Naive thymus-derived CD8-positive, alpha-beta T cell (primary cell): Measurements from ENCODE around the gene AAR2. TPM values are rescaled to one million over a fixed set of nuclear protein-coding genes. Genes with fewer than 3 reads are reported as not detected.

Experiments
- ATAC-seq, 2 donors: fragments of 150-1000 bp; cut with Tn5 transposase in 1 of 2; sonication (Bioruptor Pico), chemical (Tn5 transposase) in 1 of 2; 1 replicate in 1 of 2; 2 replicates in 1 of 2; pipeline ENCODE4 v1.10.0; 2021; ENCODE audit warnings: mild to moderate bottlenecking in 2 of 2, moderate library complexity in 2 of 2
- POLR2A ChIA-PET: fragments of 350-600 bp; sonication (Branson Sonifier 250); formaldehyde crosslinking; loops from one replicate; lab custom pipeline; 2021; ENCODE audit warnings: antibody characterized with exemption; lab: Charles Lee
- DNase-seq, 10 donors: peaks; one replicate each; pipeline versions ENCODE4 v3.0.0 to v3.0.0-alpha.2; 2020 to 2022
- H3K27ac Mint-ChIP-seq, 10 donors: one replicate each; pipeline ENCODE4 v1.8.0; 2020 to 2022; ENCODE audit warnings: mild to moderate bottlenecking in 10 of 10, mixed read lengths in 10 of 10, moderate library complexity in 4 of 10, inconsistent platforms in 1 of 10
- H3K27me3 Mint-ChIP-seq, 5 donors: one replicate each; pipeline ENCODE4 v1.8.0; 2021 to 2022; ENCODE audit warnings: mixed read lengths in 5 of 5
- H3K36me3 Mint-ChIP-seq, 3 donors: one replicate each; pipeline ENCODE4 v1.8.0; 2020 to 2022; ENCODE audit warnings: mixed read lengths in 3 of 3, mild to moderate bottlenecking in 2 of 3, inconsistent platforms in 1 of 3
- H3K4me1 Mint-ChIP-seq, 4 donors: one replicate each; pipeline ENCODE4 v1.8.0; 2021 to 2022; ENCODE audit warnings: mixed read lengths in 4 of 4
- H3K4me3 Mint-ChIP-seq, 10 donors: one replicate each; pipeline ENCODE4 v1.8.0; 2020 to 2022; ENCODE audit warnings: mild to moderate bottlenecking in 10 of 10, mixed read lengths in 10 of 10, moderate library complexity in 6 of 10, inconsistent platforms in 1 of 10
- H3K9me3 Mint-ChIP-seq, 9 donors: one replicate each; pipeline ENCODE4 v1.8.0; 2020 to 2022; ENCODE audit warnings: mixed read lengths in 9 of 9, mild to moderate bottlenecking in 3 of 9, inconsistent platforms in 1 of 9, moderate library complexity in 1 of 9
- polyA plus RNA-seq, 3 donors: library from polyadenylated mRNA; unstranded; fragments of 300-500 nt; fragmentation: Illumina TruSeq; gene quantifications; one replicate each; pipeline ENCODE4 v1.2.3, GENCODE V29; 2021
- total RNA-seq, 8 experiments: library from RNA in 2 of 8; stranded (reverse) in 2 of 8; gene quantifications; one replicate each; pipeline ENCODE4 v1.2.3 and lab custom pipeline; 2021 to 2026

AAR2 gene
- total and polyA plus RNA-seq, 5 experiments from 2014 or later, result 24.8 to 47.7 (median 32.8) TPM

- Mint-ChIP-seq H3K4me3 (no peak overlapping the region), H3K4me1 (no peaks in the 10 kb centered on the region), H3K27ac (peak overlapping the region in 1 of 10 donors; percentile 9), H3K9me3 (no peaks in the 10 kb centered on the region), H3K27me3 (peaks cover 0 to 2% (median 0%) of the 10 kb centered on the region in 5 donors), H3K36me3 (no peaks in the 10 kb centered on the region)
- POLR2A ChIA-PET, result no interaction called here
- peak in 1 of 10 donors; percentile 54 for DNase-seq
- no peak for ATAC-seq
Observed at GRCh38 chr20:36267605-36268381, 31.5 kb downstream of the AAR2 start.

- H3K4me3 Mint-ChIP-seq, result no peak overlapping the region
Observed at GRCh38 chr20:36268440-36269342, 32.4 kb downstream of the AAR2 start.

GRCh38 chr20:36269507-36269906 is 33.2 kb downstream of the AAR2 start:
- no peaks in the 10 kb centered on the region for H3K36me3 Mint-ChIP-seq
- no peak for ATAC-seq
- no peak for DNase-seq
- H3K4me1 Mint-ChIP-seq, result no peaks in the 10 kb centered on the region
- H3K4me3 Mint-ChIP-seq, result no peak overlapping the region
- POLR2A ChIA-PET, result no interaction called here
- H3K9me3 Mint-ChIP-seq, result no peaks in the 10 kb centered on the region
- H3K27me3 Mint-ChIP-seq, result peaks cover 0 to 10% (median 2%) of the 10 kb centered on the region in 5 donors
- no peak overlapping the region for H3K27ac Mint-ChIP-seq

More at GRCh38 chr20:36268440-36269342, 32.4 kb downstream of the AAR2 start:
- no peaks in the 10 kb centered on the region for H3K36me3 Mint-ChIP-seq
- peak overlapping the region in 1 of 10 donors; percentile 48 for H3K27ac Mint-ChIP-seq
- POLR2A ChIA-PET, result no interaction called here
- no peaks in the 10 kb centered on the region for H3K4me1 Mint-ChIP-seq
- H3K27me3 Mint-ChIP-seq, result peaks cover 0 to 6% (median 0%) of the 10 kb centered on the region in 5 donors
- DNase-seq, result no peak
- no peak for ATAC-seq
- H3K9me3 Mint-ChIP-seq, result no peaks in the 10 kb centered on the region

- Mint-ChIP-seq H3K4me1 (no peaks in the 10 kb centered on the region), H3K4me3 (no peak overlapping the region), H3K9me3 (no peaks in the 10 kb centered on the region), H3K27me3 (peaks cover 0 to 19% (median 2%) of the 10 kb centered on the region in 5 donors), H3K27ac (no peak overlapping the region), H3K36me3 (no peaks in the 10 kb centered on the region)
- no peak for ATAC-seq
- POLR2A ChIA-PET, result no interaction called here
- peak in 1 of 10 donors; percentile 30 for DNase-seq
Observed at GRCh38 chr20:36270744-36271638, 34.7 kb downstream of the AAR2 start.

- ATAC-seq (no peak), DNase-seq (peak in 1 of 10 donors; percentile 32)
- Mint-ChIP-seq H3K27ac (no peak overlapping the region), H3K27me3 (peaks cover 0 to 19% (median 2%) of the 10 kb centered on the region in 5 donors), H3K36me3 (no peaks in the 10 kb centered on the region), H3K9me3 (no peaks in the 10 kb centered on the region), H3K4me3 (no peak overlapping the region), H3K4me1 (no peaks in the 10 kb centered on the region)
- POLR2A ChIA-PET, result no interaction called here
Observed at GRCh38 chr20:36271639-36272546, 35.6 kb downstream of the AAR2 start.

- H3K4me3 Mint-ChIP-seq, result no peak overlapping the region
- POLR2A ChIA-PET, result interaction anchor here (0.5 to 1.1 kb wide), 2 partner anchors 37 to 974 kb away, joined by 3 to 4 read pairs; no protein-coding TSS in a partner anchor
- peak overlapping the region in 1 of 10 donors; percentile 65 for H3K27ac Mint-ChIP-seq
Observed at GRCh38 chr20:36272547-36273220, 36.4 kb downstream of the AAR2 start.

GRCh38 chr20:36273414-36274180 is 37.3 kb downstream of the AAR2 start:
- ATAC-seq, result no peak
- Mint-ChIP-seq H3K27me3 (peaks cover 2 to 29% (median 7%) of the 10 kb centered on the region in 5 donors), H3K4me1 (no peaks in the 10 kb centered on the region), H3K4me3 (no peak overlapping the region), H3K9me3 (no peaks in the 10 kb centered on the region), H3K36me3 (no peaks in the 10 kb centered on the region), H3K27ac (peak overlapping the region in 1 of 10 donors; percentile 32)
- POLR2A ChIA-PET, result interaction anchor here (0.5 to 1.1 kb wide), 2 partner anchors 38 to 973 kb away, joined by 3 to 4 read pairs; no protein-coding TSS in a partner anchor
- DNase-seq, result peak in 1 of 10 donors; percentile 3

More at GRCh38 chr20:36272547-36273220, 36.4 kb downstream of the AAR2 start:
- H3K27me3 Mint-ChIP-seq, result peaks cover 1 to 22% (median 2%) of the 10 kb centered on the region in 5 donors
- no peaks in the 10 kb centered on the region for H3K36me3 Mint-ChIP-seq
- no peaks in the 10 kb centered on the region for H3K4me1 Mint-ChIP-seq
- no peak for ATAC-seq
- DNase-seq, result peak in 1 of 10 donors; percentile 34
- H3K9me3 Mint-ChIP-seq, result no peaks in the 10 kb centered on the region

GRCh38 chr20:36274181-36274841 is 38.0 kb downstream of the AAR2 start:
- H3K27me3 Mint-ChIP-seq, result peaks cover 2 to 29% (median 7%) of the 10 kb centered on the region in 5 donors
- ATAC-seq, result no peak
- H3K4me1 Mint-ChIP-seq, result no peaks in the 10 kb centered on the region
- H3K36me3 Mint-ChIP-seq, result no peaks in the 10 kb centered on the region
- POLR2A ChIA-PET, result no interaction called here
- no peaks in the 10 kb centered on the region for H3K9me3 Mint-ChIP-seq
- H3K4me3 Mint-ChIP-seq, result peak overlapping the region in 1 of 10 donors; percentile 63
- DNase-seq, result no peak
- H3K27ac Mint-ChIP-seq, result no peak overlapping the region

GRCh38 chr20:36275011-36275410 is 38.7 kb downstream of the AAR2 start:
- H3K4me3 Mint-ChIP-seq, result no peak overlapping the region
- H3K4me1 Mint-ChIP-seq, result no peaks in the 10 kb centered on the region
- H3K36me3 Mint-ChIP-seq, result no peaks in the 10 kb centered on the region
- ATAC-seq (no peak), DNase-seq (no peak)
- POLR2A ChIA-PET, result no interaction called here
- H3K27me3 Mint-ChIP-seq, result peaks cover 3 to 29% (median 7%) of the 10 kb centered on the region in 5 donors
- no peak overlapping the region for H3K27ac Mint-ChIP-seq
- H3K9me3 Mint-ChIP-seq, result no peaks in the 10 kb centered on the region
